Measurements from ENCODE around the gene FAM3B. TPM values are rescaled to one million over a fixed set of nuclear protein-coding genes. Genes with fewer than 3 reads are reported as not detected.

Gene FAM3B
- polyA plus RNA-seq, 3 donors = 0.15 TPM; not detected in 2

DNA sequence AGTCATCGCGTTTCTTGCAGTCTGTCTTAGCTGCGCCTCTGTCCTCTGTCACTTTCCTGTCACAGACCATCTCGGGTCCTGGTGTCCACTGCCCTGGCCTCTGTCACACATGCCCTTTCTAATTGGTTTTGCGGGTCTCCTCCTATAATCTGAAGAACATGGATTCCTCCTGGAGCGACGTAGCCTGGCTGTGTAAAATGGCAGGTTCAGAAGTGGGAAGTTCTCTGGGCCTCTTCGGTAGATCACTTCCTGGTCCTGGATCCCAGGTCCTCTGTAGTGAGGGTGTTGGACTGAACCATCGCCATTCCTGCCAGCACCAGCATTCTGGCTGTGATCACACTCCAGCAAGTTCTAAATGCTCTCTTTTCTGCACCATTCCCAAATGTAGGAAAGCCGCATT lies 857 bp downstream of the FAM3B start:
- Mint-ChIP-seq H3K27ac (peak overlapping the region in 4 of 7 donors; percentile 33 to 82 (median 56)), H3K27me3 (ENCODE audit: low read depth in 3 of 3) (peaks cover 33 to 52% (median 42%) of the 10 kb centered on the region in 3 donors)
- H3K4me1 ChIP-seq (ENCODE audit: control insufficient read depth in 1 of 2, insufficient read depth in 2 of 2, low read length in 2 of 2) = peaks cover 0 to 3% of the 10 kb centered on the region in 2 donors

DNA sequence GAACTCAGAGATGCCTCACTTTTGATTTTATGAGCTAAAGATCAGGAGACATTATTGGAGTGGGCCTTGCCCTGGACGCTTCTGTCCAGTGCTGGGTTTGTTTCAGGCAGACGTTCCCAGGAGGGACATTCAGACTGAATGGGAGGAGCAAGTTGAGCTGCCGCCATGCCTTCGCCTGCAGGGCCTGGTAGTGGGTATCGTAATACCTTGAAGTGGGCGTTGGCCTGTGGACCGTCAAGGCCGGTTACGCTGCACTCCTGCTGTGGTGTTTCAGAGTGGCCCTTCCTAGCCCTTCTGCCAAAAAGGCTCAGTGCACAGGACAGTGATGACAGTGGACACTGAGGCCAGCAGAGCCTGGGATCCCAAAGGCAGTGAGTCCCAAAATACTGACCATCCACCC lies 1.6 kb downstream of the FAM3B start:
- intact Hi-C loops (cut with micrococcal nuclease) = no loop called here
- H3K27ac Mint-ChIP-seq = no peak overlapping the region
- TF ChIP-seq, protein P1, sequence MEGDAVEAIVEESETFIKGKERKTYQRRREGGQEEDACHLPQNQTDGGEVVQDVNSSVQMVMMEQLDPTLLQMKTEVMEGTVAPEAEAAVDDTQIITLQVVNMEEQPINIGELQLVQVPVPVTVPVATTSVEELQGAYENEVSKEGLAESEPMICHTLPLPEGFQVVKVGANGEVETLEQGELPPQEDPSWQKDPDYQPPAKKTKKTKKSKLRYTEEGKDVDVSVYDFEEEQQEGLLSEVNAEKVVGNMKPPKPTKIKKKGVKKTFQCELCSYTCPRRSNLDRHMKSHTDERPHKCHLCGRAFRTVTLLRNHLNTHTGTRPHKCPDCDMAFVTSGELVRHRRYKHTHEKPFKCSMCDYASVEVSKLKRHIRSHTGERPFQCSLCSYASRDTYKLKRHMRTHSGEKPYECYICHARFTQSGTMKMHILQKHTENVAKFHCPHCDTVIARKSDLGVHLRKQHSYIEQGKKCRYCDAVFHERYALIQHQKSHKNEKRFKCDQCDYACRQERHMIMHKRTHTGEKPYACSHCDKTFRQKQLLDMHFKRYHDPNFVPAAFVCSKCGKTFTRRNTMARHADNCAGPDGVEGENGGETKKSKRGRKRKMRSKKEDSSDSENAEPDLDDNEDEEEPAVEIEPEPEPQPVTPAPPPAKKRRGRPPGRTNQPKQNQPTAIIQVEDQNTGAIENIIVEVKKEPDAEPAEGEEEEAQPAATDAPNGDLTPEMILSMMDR (IDR thresholded peaks at IDR 0.05) = no peak
- H2AFZ ChIP-seq (ENCODE audit: insufficient read depth, low read depth, low read length, poor library complexity, severe bottlenecking) = no peak overlapping the region
- H3K4me1 Mint-ChIP-seq = peaks cover 5% of the 10 kb centered on the region
- H3K36me3 Mint-ChIP-seq = peaks cover 0 to 2% of the 10 kb centered on the region in 2 donors
- no peaks in the 10 kb centered on the region for H4K20me1 ChIP-seq (ENCODE audit: insufficient read depth, low read length)
- 91% methylated on average over 9 of the region's 9 CpGs for WGBS (ENCODE audit: insufficient coverage)
- H3K9me3 Mint-ChIP-seq = peaks cover 0 to 8% (median 4%) of the 10 kb centered on the region in 7 donors
- peaks cover 30 to 54% (median 40%) of the 10 kb centered on the region in 3 donors for H3K27me3 Mint-ChIP-seq (ENCODE audit: low read depth in 3 of 3)
- no peak for DNase-seq
- no peak overlapping the region for H3K27ac ChIP-seq (ENCODE audit: low read depth in 1 of 2, low read length in 2 of 2)
- H3K36me3 ChIP-seq (replicated peaks in 1 of 2; ENCODE audit: control insufficient read depth in 1 of 2, insufficient read depth in 2 of 2, low read length in 2 of 2) = no peaks in the 10 kb centered on the region
- peaks cover 0 to 3% of the 10 kb centered on the region in 2 donors for H3K4me1 ChIP-seq (ENCODE audit: control insufficient read depth in 1 of 2, insufficient read depth in 2 of 2, low read length in 2 of 2)
- no peak overlapping the region for H3K4me3 Mint-ChIP-seq
- H3K9ac ChIP-seq (ENCODE audit: insufficient read depth, low read length, poor library complexity, severe bottlenecking) = no peak overlapping the region
- H3K27me3 ChIP-seq (ENCODE audit: control insufficient read depth in 2 of 2, insufficient read depth in 2 of 2, low read length in 2 of 2) = peaks cover 23 to 37% of the 10 kb centered on the region in 2 donors
- no peaks in the 10 kb centered on the region for H3K79me2 ChIP-seq (ENCODE audit: insufficient read depth, low read length)
- no peak overlapping the region for H3K4me2 ChIP-seq (replicated peaks; ENCODE audit: extremely low read depth, low read length, poor library complexity, severe bottlenecking)
- H3K9me3 ChIP-seq (replicated peaks in 1 of 2; ENCODE audit: control insufficient read depth in 1 of 2, insufficient read depth in 1 of 2, low read length in 2 of 2) = peaks cover 0 to 15% of the 10 kb centered on the region in 2 donors
- H3K4me3 ChIP-seq (replicated peaks in 1 of 3; ENCODE audit: low read depth in 2 of 3, low read length in 3 of 3) = no peak overlapping the region

More for the DNA sequence above, 857 bp downstream of the FAM3B start:
- peak overlapping the region in 2 of 3 experiments; percentile 17 to 42 for H3K4me3 ChIP-seq (replicated peaks in 1 of 3; ENCODE audit: low read depth in 2 of 3, low read length in 3 of 3)
- 33% methylated on average over 2 of the region's 10 CpGs for WGBS (ENCODE audit: insufficient coverage)
- H3K27me3 ChIP-seq (ENCODE audit: control insufficient read depth in 2 of 2, insufficient read depth in 2 of 2, low read length in 2 of 2) = peaks cover 23 to 37% of the 10 kb centered on the region in 2 donors
- H3K9me3 Mint-ChIP-seq = peaks cover 0 to 8% (median 4%) of the 10 kb centered on the region in 7 donors
- peak overlapping the region in 1 of 2 donors; percentile 83 for H3K4me3 Mint-ChIP-seq
- H3K36me3 Mint-ChIP-seq = peaks cover 0 to 2% of the 10 kb centered on the region in 2 donors
- intact Hi-C loops (cut with micrococcal nuclease) = no loop called here
- H3K79me2 ChIP-seq (ENCODE audit: insufficient read depth, low read length) = no peaks in the 10 kb centered on the region
- no peaks in the 10 kb centered on the region for H4K20me1 ChIP-seq (ENCODE audit: insufficient read depth, low read length)
- peaks cover 0 to 15% of the 10 kb centered on the region in 2 donors for H3K9me3 ChIP-seq (replicated peaks in 1 of 2; ENCODE audit: control insufficient read depth in 1 of 2, insufficient read depth in 1 of 2, low read length in 2 of 2)
- H3K36me3 ChIP-seq (replicated peaks in 1 of 2; ENCODE audit: control insufficient read depth in 1 of 2, insufficient read depth in 2 of 2, low read length in 2 of 2) = no peaks in the 10 kb centered on the region
- H3K4me2 ChIP-seq (replicated peaks; ENCODE audit: extremely low read depth, low read length, poor library complexity, severe bottlenecking) = peak overlapping the region; percentile 22
- peaks cover 5% of the 10 kb centered on the region for H3K4me1 Mint-ChIP-seq
- DNase-seq = peak in 1 of 3 donors; percentile 26
- peak overlapping the region; percentile 41 for H2AFZ ChIP-seq (ENCODE audit: insufficient read depth, low read depth, low read length, poor library complexity, severe bottlenecking)
- no peak overlapping the region for H3K27ac ChIP-seq (ENCODE audit: low read depth in 1 of 2, low read length in 2 of 2)
- no peak overlapping the region for H3K9ac ChIP-seq (ENCODE audit: insufficient read depth, low read length, poor library complexity, severe bottlenecking)
- TF ChIP-seq, protein P1 (IDR thresholded peaks at IDR 0.05) = no peak

Data from CD14-positive monocyte (primary cell).